NCI-H510A treated with DMSO at 0.1 percent for 48 hours (cell line): ENCODE measurements around the gene CEP72.
"Not testable (repeated sequence)": the region's sequence is repeated elsewhere in the genome, so short reads cannot be mapped to it uniquely, and the experiment has no call there.

Source experiments
- DNase-seq: peaks from one replicate; lab custom pipeline; 2025; lab: John Stamatoyannopoulos, UW

The CEP72 gene

DNA sequence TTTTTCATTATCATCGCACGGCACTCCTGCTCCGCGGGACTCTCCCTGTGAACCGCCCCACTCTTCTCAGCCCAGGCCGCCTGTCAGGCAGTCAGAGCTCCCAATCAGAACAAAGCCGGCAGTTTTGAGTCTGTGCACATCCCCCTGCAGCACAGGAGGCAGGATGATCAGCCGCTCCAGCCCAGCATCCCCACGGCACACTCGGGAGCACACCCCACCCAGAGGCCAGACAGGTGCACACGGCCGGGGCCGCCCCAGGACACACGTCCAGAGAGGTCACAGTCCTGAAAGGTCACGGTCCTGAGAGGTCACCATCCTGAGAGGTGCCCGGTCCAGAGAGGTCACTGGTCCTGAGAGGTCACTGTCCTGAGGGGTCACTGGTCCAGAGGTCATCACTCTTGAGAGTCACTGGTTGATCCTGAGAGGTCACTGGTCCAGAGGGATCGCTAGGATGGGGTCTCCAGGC, 72.6 kb downstream of the CEP72 start:
- no peak for DNase-seq

DNA sequence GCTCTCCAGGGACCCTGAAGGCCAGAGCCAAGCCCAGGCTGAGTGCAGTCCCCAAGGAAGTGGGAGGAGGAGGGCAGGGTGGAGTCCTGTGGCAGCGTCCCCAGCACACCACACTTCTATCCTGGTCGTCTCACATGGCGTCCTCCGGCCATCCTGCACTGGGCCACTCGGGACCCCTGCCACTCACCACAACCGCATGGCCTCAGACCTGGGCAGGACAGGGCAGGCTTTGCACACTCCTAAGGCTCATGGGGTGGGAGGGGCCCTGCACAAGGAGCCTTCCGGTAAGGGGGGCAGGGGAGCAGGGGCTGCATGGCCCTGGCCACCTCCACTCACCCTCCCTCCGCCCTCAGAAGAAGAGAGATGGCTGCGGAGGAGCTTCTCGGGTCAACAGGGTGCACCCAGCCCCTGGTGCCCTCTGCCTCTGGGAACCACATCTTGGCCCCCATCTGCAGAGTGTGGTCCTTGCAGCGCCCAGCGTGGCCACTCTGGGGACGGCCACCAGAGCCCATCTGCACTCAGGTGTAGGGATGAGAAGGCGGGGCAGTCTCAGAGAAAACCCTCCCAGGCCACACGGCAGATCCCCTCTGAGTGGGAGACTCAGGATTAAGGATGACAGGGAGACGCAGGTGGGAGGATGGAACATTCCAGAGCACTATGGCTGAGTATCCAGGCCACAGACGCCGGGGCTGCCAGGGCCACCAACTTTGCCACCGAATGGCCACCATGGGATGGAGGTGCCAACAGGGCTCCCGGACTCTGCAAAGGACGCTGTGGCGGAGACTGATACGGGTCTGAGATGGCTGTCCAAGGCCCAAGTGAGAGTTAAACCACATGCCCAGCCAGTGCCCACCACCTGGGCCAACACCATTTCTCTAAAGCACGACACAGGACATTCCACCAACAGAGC, 73.4 kb downstream of the CEP72 start:
- DNase-seq = no peak

DNA sequence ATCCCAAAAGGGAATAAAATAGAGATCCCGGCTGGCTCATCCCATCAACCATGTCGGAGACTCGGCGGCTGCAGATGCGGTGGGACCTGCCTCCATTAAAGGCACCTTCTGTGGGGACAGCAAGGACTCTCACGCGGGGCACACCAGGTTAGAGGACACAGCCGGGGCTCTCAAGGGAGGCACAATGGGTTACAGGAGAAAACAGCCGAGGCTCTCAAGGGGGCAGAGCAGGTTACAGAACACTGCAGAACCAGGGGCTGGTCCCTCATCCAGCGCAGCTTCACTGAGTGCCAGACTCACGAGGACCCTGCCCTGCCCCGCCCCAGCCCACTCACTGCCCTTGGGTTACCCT, 74.0 kb downstream of the CEP72 start:
- DNase-seq = not testable (repeated sequence)

DNA sequence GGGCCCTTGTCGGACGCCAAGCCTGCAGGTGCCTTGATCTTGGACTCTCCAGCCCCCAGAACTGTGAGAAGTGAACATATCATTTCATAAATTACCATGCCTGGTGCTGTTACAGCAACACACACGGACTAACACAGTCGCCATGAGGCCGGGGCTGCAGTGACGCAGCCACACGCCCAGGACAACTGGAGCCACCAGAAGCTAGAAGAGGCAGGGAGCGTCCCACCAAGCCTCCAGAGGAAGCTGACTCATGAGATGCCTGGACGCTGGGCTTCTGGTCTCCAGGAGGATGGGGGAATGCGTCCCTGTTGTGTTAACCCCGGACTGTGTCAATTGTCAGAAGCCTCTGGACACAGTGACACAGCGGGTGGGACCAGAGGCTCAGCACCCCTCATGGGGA, 74.8 kb downstream of the CEP72 start:
- not testable (repeated sequence) for DNase-seq

GRCh38 chr5:688348-689010, 76.3 kb downstream of the CEP72 start:
- not testable (repeated sequence) for DNase-seq

GRCh38 chr5:690293-690692, 78.2 kb downstream of the CEP72 start:
- DNase-seq = not testable (repeated sequence)

- DNase-seq = not testable (repeated sequence)
Measured at GRCh38 chr5:691049-691448, 78.9 kb downstream of the CEP72 start.

- DNase-seq = no peak
Measured at GRCh38 chr5:691817-692528, 79.8 kb downstream of the CEP72 start.

DNA sequence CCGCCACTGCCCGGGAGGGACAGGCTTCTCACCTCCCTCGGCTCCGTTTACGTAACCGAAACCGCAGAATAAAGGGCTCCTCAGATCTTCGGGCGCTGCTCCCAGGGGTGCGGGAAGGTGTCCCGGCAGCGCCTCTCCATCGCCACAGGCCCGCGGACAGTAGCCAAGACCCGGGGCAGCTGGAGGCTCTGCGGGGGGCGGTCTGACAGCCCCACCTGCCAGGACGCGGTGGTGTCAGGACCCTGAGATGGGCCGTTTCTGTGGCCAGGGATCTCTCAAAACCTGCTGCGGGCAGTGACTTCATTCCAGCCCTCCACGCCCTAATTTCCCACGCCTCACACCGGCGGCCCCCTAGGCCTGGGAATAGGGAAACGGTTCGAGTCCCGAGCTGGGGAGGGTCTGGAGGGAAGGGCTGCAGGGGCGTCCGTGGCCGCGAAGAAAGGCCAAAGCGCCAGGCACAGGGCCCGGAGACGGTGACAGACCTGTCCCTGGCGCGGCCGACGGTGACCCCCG, 80.4 kb downstream of the CEP72 start:
- DNase-seq = not testable (repeated sequence)

DNA sequence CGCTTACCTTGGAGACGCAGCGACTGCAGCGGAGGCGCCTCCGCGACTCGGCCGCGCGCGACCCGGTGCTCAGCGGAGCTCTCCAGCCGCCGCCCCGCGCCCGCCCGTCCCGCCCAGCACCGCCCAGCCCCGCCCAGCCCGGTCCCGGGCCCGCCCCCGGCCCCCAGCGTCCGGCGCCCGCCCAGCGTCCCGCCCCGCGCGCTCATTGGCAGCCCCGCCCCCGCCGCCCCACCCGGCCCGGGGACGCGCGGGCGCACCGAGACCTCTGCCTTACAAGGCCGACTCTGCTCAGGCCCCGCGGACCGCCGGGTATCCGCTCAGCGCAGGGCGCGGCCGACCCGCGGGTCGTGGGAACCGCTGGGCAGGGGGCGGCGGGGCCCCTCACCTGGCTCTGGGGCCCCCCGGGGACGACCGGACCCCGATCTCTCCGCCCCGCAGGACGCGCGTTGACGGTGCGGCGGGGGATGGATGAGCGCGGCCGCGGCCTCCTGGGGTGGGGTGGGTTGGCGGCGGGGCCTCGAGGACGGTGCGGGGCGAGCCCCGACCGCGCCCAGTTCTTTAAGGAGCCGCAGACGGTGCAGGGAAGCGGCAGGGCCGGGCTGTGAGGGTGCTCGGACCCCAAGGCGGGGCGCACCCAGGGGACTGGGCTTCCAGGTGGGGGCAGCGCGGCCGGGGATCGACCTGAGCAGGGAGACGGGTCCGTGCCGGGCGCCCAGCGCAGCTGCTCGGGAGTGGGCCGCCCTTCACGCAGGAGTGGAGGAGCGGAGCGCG, 81.3 kb downstream of the CEP72 start, which contains the start of gene TPPP:
TPPP (minus strand) TSS at position 82 of the 771 bp plus-strand sequence. CDS start 15,292 bp downstream, outside the sequence.
- DNase-seq = peak; percentile 93

DNA sequence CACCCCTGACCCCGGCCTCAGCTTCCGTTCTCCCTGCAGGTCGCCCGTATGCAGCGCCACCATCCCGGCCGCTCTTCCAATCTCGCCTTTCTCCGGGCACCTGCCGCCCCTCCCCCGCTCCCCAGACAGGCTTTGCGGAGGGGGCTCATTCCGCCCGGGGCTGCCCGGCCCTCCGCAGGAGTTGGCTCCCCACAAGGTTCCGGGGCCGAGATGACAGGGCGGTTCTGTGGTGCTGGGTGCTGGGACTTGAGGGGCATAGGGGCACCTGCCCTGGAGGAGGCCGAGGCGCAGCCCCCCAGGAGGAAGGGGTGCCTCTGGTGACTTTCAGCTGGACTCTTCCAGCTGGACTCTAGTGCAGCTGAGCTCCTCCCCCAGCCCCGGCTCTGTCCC, 81.9 kb downstream of the CEP72 start:
- not testable (repeated sequence) for DNase-seq

GRCh38 chr5:695475-695874, 83.3 kb downstream of the CEP72 start:
- not testable (repeated sequence) for DNase-seq

- not testable (repeated sequence) for DNase-seq
Measured at GRCh38 chr5:696191-696590, 84.1 kb downstream of the CEP72 start.

GRCh38 chr5:696753-697702, 84.9 kb downstream of the CEP72 start:
- DNase-seq = not testable (repeated sequence)
